ENCODE results near the gene CHCHD5.

GRCh38 chr2:112584134-112584890 lies at the start of gene CHCHD5:
- TF ChIP-seq CTCF (IDR thresholded peaks at IDR 0.05) (peak in 1 of 3 experiments; percentile 11), POLR2A (IDR thresholded peaks at IDR 0.05) (peak in 1 of 2 donors; percentile 4)

All from vagina (tissue), 2 donors.